H4 (cell line): ENCODE results near the gene PRSS8. TPM values are rescaled to one million over a fixed set of nuclear protein-coding genes. Genes with fewer than 3 reads are reported as not detected.

Experiments
- DNase-seq: peaks from one replicate; pipeline ENCODE4 v3.0.0-alpha.2; 2015; ENCODE audit warnings: low spot score
- total RNA-seq: library from RNA; depleted of rRNA; stranded (reverse); fragments of >200 nt; shearing (Covaris generic); gene quantifications from 2 replicates; pipeline ENCODE4 v1.2.3, GENCODE V29; 2014; rRNA removed

The PRSS8 gene
- total RNA-seq, 1 experiment from 2014 or later = 0.04 TPM

- no peak for DNase-seq
Observed at GRCh38 chr16:31082368-31083045, 53.0 kb downstream of the PRSS8 start.

Other genes with a start within 250 kb of the PRSS8 start
- gene BCL7C, start 241.7 kb downstream of the PRSS8 start, total RNA-seq = 22.7 and 25.9 TPM in 2 replicates
- not detected in 2 replicates for gene CTF1, start 239.1 kb downstream of the PRSS8 start, total RNA-seq
- 5.0 and 13.8 TPM in 2 replicates for gene FBXL19, start 212.2 kb downstream of the PRSS8 start, total RNA-seq
- gene ORAI3, start 186.7 kb downstream of the PRSS8 start, total RNA-seq = 30.5 and 43.8 TPM in 2 replicates
- 1.4 and 1.7 TPM in 2 replicates for gene SETD1A, start 178.0 kb downstream of the PRSS8 start, total RNA-seq
- gene HSD3B7, start 150.5 kb downstream of the PRSS8 start, total RNA-seq = 0.68 and 1.0 TPM in 2 replicates
- gene STX1B, start 125.1 kb downstream of the PRSS8 start, total RNA-seq = 0.04 TPM in 1 of 2 replicates, not detected in the other
- 10.5 and 15.7 TPM in 2 replicates for gene STX4, start 102.2 kb downstream of the PRSS8 start, total RNA-seq
- gene ZNF668, start 61.5 kb downstream of the PRSS8 start, total RNA-seq = 5.6 and 7.0 TPM in 2 replicates
- gene ZNF646, start 61.3 kb downstream of the PRSS8 start, total RNA-seq = 6.4 and 6.9 TPM in 2 replicates
- gene PRSS53, start 46.8 kb downstream of the PRSS8 start, total RNA-seq = 0.14 and 0.31 TPM in 2 replicates
- gene VKORC1, start 40.9 kb downstream of the PRSS8 start, total RNA-seq = 75.1 and 81.7 TPM in 2 replicates
- gene BCKDK, start 27.3 kb downstream of the PRSS8 start, total RNA-seq = 32.7 and 38.6 TPM in 2 replicates
- gene KAT8, start 18.1 kb downstream of the PRSS8 start, total RNA-seq = 37.9 and 40.8 TPM in 2 replicates
- 0.12 TPM in 1 of 2 replicates, not detected in the other for gene PRSS36, start 14.3 kb upstream of the PRSS8 start, total RNA-seq
- gene FUS, start 44.4 kb upstream of the PRSS8 start, total RNA-seq = 21.5 and 25.8 TPM in 2 replicates
- gene PYCARD, start 67.0 kb upstream of the PRSS8 start, total RNA-seq = not detected in 2 replicates
- gene TRIM72, start 78.4 kb upstream of the PRSS8 start, total RNA-seq = not detected in 2 replicates
- not detected in 2 replicates for gene PYDC1, start 81.4 kb upstream of the PRSS8 start, total RNA-seq
- 0.02 TPM in 2 replicates for gene ITGAM, start 124.2 kb upstream of the PRSS8 start, total RNA-seq
- 1.8 and 4.4 TPM in 2 replicates for gene ITGAX, start 219.4 kb upstream of the PRSS8 start, total RNA-seq